ENCODE measurements around the gene MRPL10.
"Not testable (repeated sequence)": the region's sequence is repeated elsewhere in the genome, so short reads cannot be mapped to it uniquely, and the experiment has no call there.

The MRPL10 gene

GRCh38 chr17:47789611-47790561, 41.5 kb downstream of the MRPL10 start:
- DNase-seq, result peak; percentile 41

DNA sequence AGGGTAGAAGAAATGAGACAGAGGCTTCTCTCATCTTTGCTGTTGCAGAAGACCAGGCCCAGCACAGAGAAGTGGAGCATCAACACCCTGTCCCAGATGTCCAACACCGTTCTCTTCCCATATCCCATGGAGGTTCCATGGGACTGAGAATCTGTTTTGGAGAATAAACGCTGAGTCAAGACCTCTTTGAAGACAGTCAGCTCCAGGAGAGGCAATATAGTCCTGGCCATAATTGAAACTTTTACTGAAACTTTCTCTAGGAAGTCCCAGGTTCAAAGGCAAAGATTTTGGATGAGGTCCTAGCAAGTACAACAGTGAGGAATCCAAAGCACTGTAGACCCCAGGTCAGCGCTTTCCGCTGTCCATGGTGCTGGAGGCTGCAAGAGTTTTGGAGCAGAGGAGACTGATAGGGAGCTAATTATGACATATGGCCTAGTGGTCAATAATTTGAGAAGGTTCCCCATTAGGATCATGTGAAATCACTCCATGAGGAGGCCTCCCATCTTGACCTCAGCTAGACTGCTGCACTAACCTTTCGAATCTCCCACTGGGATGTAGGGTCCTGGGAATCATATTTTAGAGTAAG, 45.7 kb downstream of the MRPL10 start:
- DNase-seq, result no peak

GRCh38 chr17:47781397-47781796, 49.9 kb downstream of the MRPL10 start:
- no peak for DNase-seq

DNA sequence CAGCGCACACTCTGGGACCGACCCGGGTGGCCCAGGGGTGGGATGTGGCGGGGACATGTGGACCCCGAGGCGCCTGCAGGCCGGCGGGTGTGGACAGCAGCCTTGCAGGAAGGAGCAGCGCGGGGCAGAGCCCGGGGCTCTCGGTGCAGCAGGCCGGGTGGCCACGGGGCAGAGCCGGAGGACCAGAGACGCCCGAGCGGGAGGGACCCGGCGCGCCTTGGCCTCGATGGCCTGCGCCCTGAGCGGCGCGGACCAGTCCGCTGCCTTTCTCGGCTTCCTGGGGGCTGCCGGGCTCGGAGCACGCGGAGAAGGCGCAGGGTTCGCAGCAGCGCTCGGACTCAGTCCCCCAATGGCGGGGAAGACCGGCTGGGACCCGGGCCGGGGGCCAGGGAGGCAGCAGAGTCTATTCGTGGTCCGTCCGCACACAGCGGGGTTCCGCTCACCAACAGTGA, 53.1 kb downstream of the MRPL10 start:
- no peak for DNase-seq

- peak; percentile 67 for DNase-seq
Observed at GRCh38 chr17:47776330-47777197, 54.8 kb downstream of the MRPL10 start.

- no peak for DNase-seq
Observed at GRCh38 chr17:47774987-47775580, 56.3 kb downstream of the MRPL10 start.

DNA sequence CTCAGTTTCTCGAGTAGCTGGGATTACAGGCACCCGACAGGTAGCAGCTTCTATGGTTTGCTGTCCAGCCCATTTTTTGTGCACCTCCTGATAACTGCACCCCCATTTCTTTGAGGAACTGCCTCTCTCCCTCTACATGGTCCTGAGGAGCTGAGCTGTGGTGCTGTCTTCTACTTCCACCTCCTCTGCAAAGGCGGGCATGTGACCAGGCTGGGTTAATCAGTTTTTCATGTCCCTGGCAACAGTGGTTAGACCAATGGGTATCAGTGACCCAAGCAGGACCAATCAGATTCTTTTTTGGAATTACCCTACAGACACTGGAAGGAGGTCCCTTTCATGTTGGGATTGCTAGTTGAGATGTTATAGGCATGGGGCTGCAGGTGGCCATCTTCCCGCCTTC, 57.0 kb downstream of the MRPL10 start:
- no peak for DNase-seq

- DNase-seq, result not testable (repeated sequence)
Observed at GRCh38 chr17:47773649-47774048, 57.7 kb downstream of the MRPL10 start.
